Hepatocyte (in vitro differentiated cells): ENCODE results near the gene LRCOL1. TPM values are rescaled to one million over a fixed set of nuclear protein-coding genes. Genes with fewer than 3 reads are reported as not detected.

Experiments
- DNase-seq: peaks from one replicate; pipeline ENCODE4 v3.0.0-alpha.2; 2016; ENCODE audit warnings: low spot score
- H2AFZ ChIP-seq: fragments of 200-600 bp; sonication (generic); 2 replicates; pipeline ENCODE4 v1.6.0; 2016; ENCODE audit warnings: antibody characterized with exemption, mild to moderate bottlenecking
- H3K27ac ChIP-seq: fragments of 200-600 bp; sonication (generic); 2 replicates; pipeline ENCODE4 v1.5.1; 2016; ENCODE audit warnings: mild to moderate bottlenecking
- H3K27me3 ChIP-seq: fragments of 200-600 bp; sonication (generic); 2 replicates; pipeline ENCODE4 v1.6.1; 2016
- H3K36me3 ChIP-seq: fragments of 200-600 bp; sonication (generic); replicated peaks from 2 replicates; pipeline ENCODE4 v1.5.1; 2016; ENCODE audit warnings: low read depth; ENCODE audit not compliant: insufficient read depth
- H3K4me1 ChIP-seq: fragments of 200-600 bp; sonication (generic); 2 replicates; pipeline ENCODE4 v1.5.1; 2016; ENCODE audit warnings: mild to moderate bottlenecking, moderate library complexity; ENCODE audit not compliant: insufficient read depth
- H3K4me2 ChIP-seq: fragments of 200-600 bp; sonication (generic); 2 replicates; pipeline ENCODE4 v1.6.0; 2016
- H3K4me3 ChIP-seq: fragments of 200-600 bp; sonication (generic); 2 replicates; pipeline ENCODE4 v1.5.1; 2016; ENCODE audit warnings: mild to moderate bottlenecking
- H3K79me2 ChIP-seq: fragments of 200-600 bp; sonication (generic); 2 replicates; pipeline ENCODE4 v1.6.0; 2017; ENCODE audit warnings: mild to moderate bottlenecking
- H3K9me2 ChIP-seq: fragments of 200-600 bp; sonication (generic); replicated peaks from 2 replicates; pipeline ENCODE4 v1.6.0; 2017; ENCODE audit warnings: mild to moderate bottlenecking; ENCODE audit not compliant: insufficient read depth
- H3K9me3 ChIP-seq: fragments of 200-600 bp; sonication (generic); 2 replicates; pipeline ENCODE4 v1.5.1; 2016; ENCODE audit warnings: low read depth, mild to moderate bottlenecking
- H4K20me1 ChIP-seq: fragments of 200-600 bp; sonication (generic); 2 replicates; pipeline ENCODE4 v1.6.0; 2016; ENCODE audit warnings: mild to moderate bottlenecking; ENCODE audit not compliant: insufficient read depth, poor library complexity, severe bottlenecking
- CTCF ChIP-seq: fragments of 200-600 bp; sonication (generic); IDR thresholded peaks from 2 replicates; pipeline ENCODE4 v1.5.1; 2016; ENCODE audit warnings: antibody characterized with exemption, mild to moderate bottlenecking; ENCODE audit not compliant: poor library complexity
- EZH2 ChIP-seq: fragments of 200-600 bp; sonication (generic); IDR thresholded peaks from 2 replicates; pipeline ENCODE4 v1.6.1; 2016; ENCODE audit warnings: antibody characterized with exemption, mild to moderate bottlenecking, borderline replicate concordance
- EZH2phosphoT487 ChIP-seq: fragments of 200-600 bp; sonication (generic); IDR thresholded peaks from one replicate; pipeline ENCODE4 v1.6.1; 2018; ENCODE audit warnings: antibody characterized with exemption, mild to moderate bottlenecking, low read depth, moderate library complexity; ENCODE audit not compliant: unreplicated experiment, severe bottlenecking
- WGBS: methylation state at CpG from one replicate; pipeline ENCODE4 v1.1.6; 2016; ENCODE audit warnings: low lambda C conversion rate; ENCODE audit errors: missing lambda C conversion rate; 5-methylcytosine and 5-hydroxymethylcytosine counted together
- polyA plus RNA-seq: library from polyadenylated mRNA; unstranded; fragments of >200 nt; fragmentation: Nextera tagmentation; extraction: Ambion mirVana; gene quantifications from 2 replicates; pipeline ENCODE4 v1.2.1, GENCODE V29; 2016
- total RNA-seq: library from RNA; depleted of rRNA; stranded (reverse); fragments of >200 nt; gene quantifications from 2 replicates; pipeline ENCODE4 v1.2.3, GENCODE V29; 2014

LRCOL1 gene
- total and polyA plus RNA-seq, 2 experiments from 2014 or later: 0.28 TPM; not detected in 1

GRCh38 chr12:132623072-132623869 is 12.9 kb upstream of the LRCOL1 start:
- no peaks in the 10 kb centered on the region for H3K79me2 ChIP-seq
- no peaks in the 10 kb centered on the region for H4K20me1 ChIP-seq
- WGBS: 84% methylated on average over 25 of the region's 25 CpGs
- TF ChIP-seq EZH2 (no peak), CTCF (no peak), EZH2phosphoT487 (no peak)
- H2AFZ ChIP-seq: no peak overlapping the region
- H3K4me3 ChIP-seq: no peak overlapping the region
- H3K27ac ChIP-seq: no peak overlapping the region
- H3K9me2 ChIP-seq: no peaks in the 10 kb centered on the region
- peaks cover 15% of the 10 kb centered on the region for H3K27me3 ChIP-seq
- H3K9me3 ChIP-seq: no peaks in the 10 kb centered on the region
- H3K4me2 ChIP-seq: no peak overlapping the region
- no peak for DNase-seq
- H3K36me3 ChIP-seq: no peaks in the 10 kb centered on the region
- peaks cover 2% of the 10 kb centered on the region for H3K4me1 ChIP-seq

GRCh38 chr12:132622437-132623071 is 12.2 kb upstream of the LRCOL1 start:
- no peaks in the 10 kb centered on the region for H4K20me1 ChIP-seq
- 72% methylated on average over 11 of the region's 11 CpGs for WGBS
- H2AFZ ChIP-seq: no peak overlapping the region
- H3K27ac ChIP-seq: no peak overlapping the region
- DNase-seq: no peak
- H3K9me3 ChIP-seq: no peaks in the 10 kb centered on the region
- peaks cover 22% of the 10 kb centered on the region for H3K27me3 ChIP-seq
- no peaks in the 10 kb centered on the region for H3K36me3 ChIP-seq
- no peak for TF ChIP-seq CTCF
- no peak overlapping the region for H3K4me2 ChIP-seq
- no peak overlapping the region for H3K4me3 ChIP-seq
- no peaks in the 10 kb centered on the region for H3K9me2 ChIP-seq
- H3K4me1 ChIP-seq: peaks cover 7% of the 10 kb centered on the region
- no peaks in the 10 kb centered on the region for H3K79me2 ChIP-seq

GRCh38 chr12:132621657-132622435 is 11.5 kb upstream of the LRCOL1 start:
- TF ChIP-seq EZH2phosphoT487 (no peak), CTCF (no peak)
- Histone ChIP-seq H2AFZ (no peak overlapping the region), H3K36me3 (no peaks in the 10 kb centered on the region), H3K79me2 (no peaks in the 10 kb centered on the region), H3K4me1 (peaks cover 7% of the 10 kb centered on the region), H4K20me1 (no peaks in the 10 kb centered on the region), H3K9me3 (peaks cover 4% of the 10 kb centered on the region), H3K4me3 (no peak overlapping the region), H3K27me3 (peaks cover 29% of the 10 kb centered on the region), H3K27ac (no peak overlapping the region), H3K4me2 (no peak overlapping the region), H3K9me2 (no peaks in the 10 kb centered on the region)
- DNase-seq: no peak
- WGBS: 94% methylated on average over 21 of the region's 21 CpGs
